GM19035 (cell line): Measurements from ENCODE around the gene ABCE1.
"Not testable (repeated sequence)": the region's sequence is repeated elsewhere in the genome, so short reads cannot be mapped to it uniquely, and the experiment has no call there.

ENCODE experiments used
- ATAC-seq: cut with Tn5 transposase; IDR thresholded peaks from one replicate; pipeline ENCODE4 v1.9.1; 2021; ENCODE audit not compliant: unreplicated experiment

Gene ABCE1

DNA sequence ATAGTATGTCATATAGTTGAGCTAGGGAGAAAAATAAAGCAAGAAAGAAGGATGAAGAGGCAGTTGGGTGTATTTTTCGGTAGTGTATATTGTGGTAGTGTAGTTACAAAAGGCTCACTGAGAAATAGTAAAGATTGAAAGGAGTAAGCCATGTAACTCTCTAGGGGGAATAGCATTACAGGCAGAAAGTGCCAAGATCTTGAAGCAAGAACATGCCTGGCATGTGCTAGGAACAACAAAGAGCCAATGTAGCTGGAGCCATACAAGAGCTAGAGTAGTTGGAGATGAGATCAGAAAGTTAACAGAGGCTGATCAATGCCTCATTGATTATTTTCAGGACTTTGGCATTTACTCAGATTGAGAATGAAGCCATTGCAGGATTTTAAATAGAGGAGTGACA, 3.0 kb downstream of the ABCE1 start:
- ATAC-seq: no peak

GRCh38 chr4:145102619-145103018, 4.5 kb downstream of the ABCE1 start:
- no peak for ATAC-seq

DNA sequence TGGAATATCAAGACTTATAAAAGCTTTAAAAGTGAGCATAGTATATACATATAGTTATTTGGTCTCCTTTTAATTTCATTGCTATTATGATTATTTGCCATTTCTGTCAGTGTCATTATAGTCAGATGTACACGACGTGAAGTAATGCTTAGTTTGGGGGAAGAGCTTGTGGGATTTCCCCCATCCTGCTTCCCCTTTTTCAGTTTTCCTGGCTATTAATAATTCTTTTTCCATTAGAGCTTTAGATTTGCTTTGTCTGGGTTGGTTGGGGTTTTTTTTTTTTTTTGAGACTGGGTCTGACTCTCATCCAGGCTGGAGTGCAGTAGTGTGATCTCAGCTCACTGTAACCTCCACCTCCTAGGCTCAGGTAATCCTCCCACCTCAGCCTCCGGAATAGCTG, 5.4 kb downstream of the ABCE1 start:
- ATAC-seq: no peak

- no peak for ATAC-seq
These were observed 9.0 kb downstream of the ABCE1 start for GRCh38 chr4:145107126-145107525.

DNA sequence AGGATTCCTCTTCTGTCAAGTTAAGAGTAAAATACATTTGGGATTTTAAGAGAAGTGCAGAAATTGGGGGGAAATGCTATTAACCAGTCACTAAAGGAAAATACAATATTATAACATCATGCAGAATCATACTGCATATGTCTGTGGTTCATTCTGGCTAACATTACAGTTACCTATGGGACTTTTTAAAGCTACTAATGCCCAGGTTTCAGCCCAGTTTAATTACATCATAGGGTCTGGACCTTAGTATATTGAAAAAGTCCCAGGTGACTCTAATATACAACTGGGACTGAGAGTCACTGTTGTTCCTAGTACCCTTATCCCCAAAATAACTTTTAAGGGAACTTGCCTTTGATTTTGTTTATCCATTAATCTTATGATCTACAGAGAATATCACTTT, 10.0 kb downstream of the ABCE1 start:
- ATAC-seq: no peak

DNA sequence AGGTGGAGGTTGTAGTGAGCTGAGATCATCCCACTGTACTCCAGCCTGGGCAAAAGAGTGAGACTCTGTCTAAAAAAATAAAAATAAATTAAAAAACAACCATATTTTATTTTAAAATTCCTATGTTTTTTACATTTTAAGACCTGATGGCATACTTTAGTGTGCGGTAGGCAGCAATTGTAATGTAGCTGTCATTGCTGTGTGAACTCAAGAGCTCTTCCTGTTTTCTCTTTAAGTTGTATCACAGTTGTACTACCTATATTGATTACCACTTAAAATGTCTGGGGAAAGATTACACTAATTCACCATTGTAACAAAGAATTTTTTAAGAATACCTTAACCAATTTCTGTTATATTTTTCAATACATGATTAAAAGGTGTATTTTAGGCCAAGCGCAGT, 27.3 kb downstream of the ABCE1 start:
- ATAC-seq: no peak

DNA sequence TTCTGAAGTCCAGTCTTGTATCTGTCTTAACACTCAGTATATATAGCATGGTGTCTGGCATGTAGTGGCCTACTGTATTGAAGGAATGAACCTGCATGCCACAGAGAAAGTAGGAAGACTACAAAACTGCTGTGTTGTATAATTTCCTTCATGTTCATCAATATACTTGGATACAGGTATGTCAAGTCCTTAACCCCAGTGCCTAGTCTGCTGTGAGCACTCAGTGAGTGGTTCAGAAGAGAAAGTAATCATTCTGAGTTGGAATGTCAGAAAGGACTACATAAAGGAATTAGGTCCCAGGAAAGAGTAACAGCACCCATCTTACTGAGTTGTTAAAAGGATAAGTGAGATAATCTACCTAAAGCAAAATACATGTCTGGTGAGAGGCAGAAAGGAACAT, 32.0 kb downstream of the ABCE1 start:
- ATAC-seq: no peak

DNA sequence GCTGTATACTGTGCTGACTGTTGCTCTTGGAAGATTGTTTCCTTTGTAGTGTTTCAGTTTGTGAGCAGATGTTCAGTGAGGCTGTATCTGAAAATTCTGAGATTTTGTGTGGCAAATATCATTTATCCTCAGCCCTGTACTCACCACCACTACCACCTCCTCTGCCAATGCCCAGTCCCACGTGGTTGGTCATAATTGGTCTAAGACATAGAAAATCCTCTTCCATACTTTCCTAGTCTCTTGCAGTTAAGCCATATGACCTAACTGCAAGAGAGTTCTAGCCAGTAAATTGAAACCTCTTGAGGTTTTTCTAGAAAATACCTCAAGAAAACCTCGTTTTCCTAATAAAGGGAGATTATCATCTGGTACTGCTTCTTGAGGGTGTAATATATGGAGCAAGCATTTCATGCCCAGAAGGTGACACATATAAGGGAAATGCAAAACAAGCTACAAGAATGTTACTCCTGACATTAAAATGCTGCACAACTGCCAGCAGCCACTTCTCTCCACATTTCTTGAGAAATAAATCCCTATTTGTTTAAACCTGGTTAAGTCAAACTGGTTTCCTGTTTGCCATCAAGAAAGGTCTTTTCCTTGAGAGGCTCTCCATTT, 32.8 kb downstream of the ABCE1 start:
- ATAC-seq: no peak

- no peak for ATAC-seq
These were observed 33.7 kb downstream of the ABCE1 start for GRCh38 chr4:145131848-145132247.

DNA sequence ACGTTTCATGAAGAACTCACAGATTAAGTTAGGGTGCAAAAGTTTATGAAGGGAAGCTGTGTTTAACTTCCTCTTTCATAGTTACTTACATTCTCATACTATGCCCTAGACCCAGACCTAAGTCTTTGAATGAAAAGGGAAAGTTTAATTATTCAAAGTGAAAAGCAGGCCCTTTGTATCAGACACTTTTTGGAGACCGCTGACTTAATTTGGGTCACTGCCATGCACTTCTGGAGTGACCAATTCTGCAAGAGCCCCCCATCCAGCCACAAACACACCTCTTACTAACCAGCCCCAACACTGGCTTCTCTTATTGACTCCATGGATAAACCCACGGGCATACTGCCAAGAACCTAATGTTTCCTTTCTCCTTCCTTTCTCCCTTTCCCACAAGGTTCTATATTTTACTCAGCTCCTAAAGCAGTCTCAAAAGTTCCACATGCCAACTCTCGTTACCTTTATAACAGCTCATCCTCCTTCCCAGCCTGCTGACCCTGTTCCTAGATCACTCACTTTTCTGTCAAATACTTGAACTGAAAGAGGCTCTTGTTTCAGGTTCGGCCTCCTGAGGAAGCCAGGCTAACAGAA, 34.5 kb downstream of the ABCE1 start:
- ATAC-seq: peak; percentile 65

- ATAC-seq: not testable (repeated sequence)
These were observed 38.1 kb downstream of the ABCE1 start for GRCh38 chr4:145136219-145136618.

GRCh38 chr4:145148980-145149379, 50.9 kb downstream of the ABCE1 start:
- ATAC-seq: no peak

DNA sequence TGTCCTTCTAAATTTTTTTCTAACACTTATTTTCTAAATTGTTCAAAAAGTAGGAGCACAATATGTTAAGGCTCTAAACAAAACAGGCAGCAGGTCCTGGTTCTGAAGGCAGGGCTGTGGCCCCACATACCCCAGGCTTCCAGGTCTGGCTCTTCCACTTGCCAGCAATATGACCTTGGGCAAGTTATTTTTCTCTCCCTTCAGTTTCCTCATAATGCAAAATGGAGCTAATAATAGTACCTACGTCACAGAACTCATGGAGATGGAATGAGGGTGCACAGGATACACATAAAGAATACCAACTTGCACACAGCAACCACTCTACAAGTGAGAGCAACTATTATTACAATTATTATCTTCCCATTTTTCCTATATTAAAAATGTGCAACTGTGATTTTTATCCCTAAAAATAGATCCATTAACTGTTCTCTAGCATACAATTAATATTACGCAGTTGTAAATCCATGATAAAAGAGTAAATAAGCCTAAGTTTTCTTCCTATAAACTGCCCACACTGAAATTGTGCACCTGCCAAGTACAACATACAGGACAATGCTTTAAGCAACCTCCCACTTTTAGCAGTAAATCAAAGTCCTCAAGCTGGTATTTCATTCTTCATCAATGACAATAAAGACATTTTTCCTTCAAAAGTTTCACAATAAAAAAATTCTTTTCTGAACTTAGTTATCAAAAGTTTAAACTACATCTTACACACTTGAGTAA, 55.2 kb downstream of the ABCE1 start:
- ATAC-seq: no peak

GRCh38 chr4:145153904-145154298, 55.8 kb downstream of the ABCE1 start:
- ATAC-seq: no peak

DNA sequence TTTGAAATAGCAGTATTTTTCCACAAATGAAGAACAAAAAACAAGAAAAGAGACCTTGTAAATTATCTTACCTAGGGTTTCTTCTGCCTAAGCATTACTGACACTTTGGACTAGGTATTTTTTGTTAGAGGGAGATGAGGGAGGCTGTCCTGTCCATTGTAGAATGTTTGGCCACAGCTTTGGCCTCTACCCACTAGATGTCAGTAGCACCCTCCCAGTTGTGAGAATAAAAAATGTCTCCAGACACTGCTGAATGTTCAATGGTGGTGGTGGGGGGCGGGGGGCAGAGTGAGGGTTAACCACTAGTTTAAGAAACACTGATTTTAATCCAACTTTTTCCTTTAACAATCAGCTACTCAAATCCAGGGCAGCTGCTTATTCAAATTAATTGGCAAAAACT, 56.5 kb downstream of the ABCE1 start:
- no peak for ATAC-seq

GRCh38 chr4:145155268-145155870, 57.3 kb downstream of the ABCE1 start:
- ATAC-seq: no peak

DNA sequence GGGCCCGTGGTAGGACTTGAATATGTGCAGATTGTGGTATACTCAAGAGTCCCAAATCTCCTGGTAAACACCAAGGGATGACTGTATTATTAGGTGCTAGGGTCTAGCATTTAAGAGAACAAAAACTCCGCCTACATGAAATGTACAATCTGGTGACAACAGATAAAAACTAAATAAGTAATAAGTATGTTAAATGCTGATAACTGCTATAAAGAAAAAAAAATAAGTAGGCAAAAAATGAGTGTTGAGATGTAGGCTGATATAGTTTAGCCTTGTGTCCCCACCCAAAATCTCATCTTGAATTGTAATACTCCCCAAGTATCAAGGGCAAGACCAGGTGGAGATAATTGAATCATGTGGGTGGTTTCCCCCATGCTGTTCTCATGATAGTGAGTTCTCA, 58.9 kb downstream of the ABCE1 start:
- no peak for ATAC-seq

DNA sequence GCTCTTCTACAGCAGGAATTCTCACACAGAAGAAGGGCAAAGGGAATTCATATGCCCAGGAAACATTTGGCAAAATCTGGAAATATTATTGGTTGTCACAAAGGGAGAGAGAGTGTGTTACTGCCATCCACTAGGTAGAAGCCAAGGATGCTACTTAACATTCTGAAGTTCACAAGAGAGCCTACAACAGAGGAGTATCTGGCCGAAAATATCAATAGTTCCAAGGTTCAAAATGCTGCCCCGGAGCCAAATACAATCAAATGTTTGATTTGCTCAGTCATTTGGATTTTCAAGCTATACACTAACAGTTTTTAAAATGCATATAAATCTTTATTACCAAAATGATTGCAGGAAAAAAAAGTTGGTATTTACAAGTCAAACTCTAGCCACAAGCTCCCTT, 63.4 kb downstream of the ABCE1 start:
- ATAC-seq: no peak

DNA sequence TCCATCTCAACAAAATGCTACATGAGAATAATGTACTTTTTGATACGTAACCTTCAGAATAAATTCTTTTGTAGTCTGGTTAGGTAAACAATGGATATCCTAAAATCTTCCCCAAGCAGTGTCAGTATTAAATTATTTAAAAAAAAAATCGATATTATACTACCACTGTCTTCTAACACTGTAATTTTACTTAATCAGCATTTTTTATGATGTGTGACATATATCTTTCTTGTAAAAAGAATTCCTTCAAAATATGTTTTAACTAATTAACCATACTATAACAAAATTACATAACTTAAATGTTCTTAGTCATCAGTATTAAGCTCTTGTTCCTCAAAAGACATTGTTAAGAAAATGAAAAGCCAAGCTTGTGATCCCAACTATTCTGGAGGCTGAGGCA, 69.8 kb downstream of the ABCE1 start:
- no peak for ATAC-seq

GRCh38 chr4:145168581-145169187, 70.6 kb downstream of the ABCE1 start:
- no peak for ATAC-seq

DNA sequence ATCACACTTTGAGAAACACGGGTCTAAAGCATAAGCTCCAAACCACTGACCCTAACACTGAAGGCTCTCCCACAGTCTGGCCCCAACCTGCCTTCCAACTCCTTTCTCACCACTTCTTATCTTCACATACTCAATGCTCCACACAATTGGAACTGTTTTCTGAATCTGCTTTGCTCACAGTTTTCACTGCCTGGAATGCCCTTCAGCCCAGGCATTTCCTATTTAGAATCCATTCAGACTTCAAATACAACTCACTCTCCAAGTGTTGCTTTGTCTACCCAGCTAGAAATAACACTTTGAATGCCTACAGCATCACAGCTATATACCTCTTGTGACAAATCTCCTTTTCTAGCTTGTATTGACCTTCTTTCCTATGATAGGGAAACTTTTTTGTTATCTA, 72.1 kb downstream of the ABCE1 start:
- no peak for ATAC-seq

GRCh38 chr4:145171911-145172310, 73.8 kb downstream of the ABCE1 start:
- no peak for ATAC-seq
